Stimulated activated CD8-positive, alpha-beta memory T cell treated with anti-CD3 and anti-CD28 coated beads, Interleukin-12 subunit alpha, Interleukin-12 subunit beta, amount 100 ng/mL, for 24 hours (primary cell): Measurements from ENCODE around the gene MBLAC1.
A peak's percentile ranks its signal among the peaks of the same experiment; 100 is the strongest.

ENCODE experiments used
- DNase-seq: peaks from one replicate; pipeline ENCODE4 v3.0.0-alpha.2; 2020; ENCODE audit errors: extremely low read depth

The MBLAC1 gene

DNA sequence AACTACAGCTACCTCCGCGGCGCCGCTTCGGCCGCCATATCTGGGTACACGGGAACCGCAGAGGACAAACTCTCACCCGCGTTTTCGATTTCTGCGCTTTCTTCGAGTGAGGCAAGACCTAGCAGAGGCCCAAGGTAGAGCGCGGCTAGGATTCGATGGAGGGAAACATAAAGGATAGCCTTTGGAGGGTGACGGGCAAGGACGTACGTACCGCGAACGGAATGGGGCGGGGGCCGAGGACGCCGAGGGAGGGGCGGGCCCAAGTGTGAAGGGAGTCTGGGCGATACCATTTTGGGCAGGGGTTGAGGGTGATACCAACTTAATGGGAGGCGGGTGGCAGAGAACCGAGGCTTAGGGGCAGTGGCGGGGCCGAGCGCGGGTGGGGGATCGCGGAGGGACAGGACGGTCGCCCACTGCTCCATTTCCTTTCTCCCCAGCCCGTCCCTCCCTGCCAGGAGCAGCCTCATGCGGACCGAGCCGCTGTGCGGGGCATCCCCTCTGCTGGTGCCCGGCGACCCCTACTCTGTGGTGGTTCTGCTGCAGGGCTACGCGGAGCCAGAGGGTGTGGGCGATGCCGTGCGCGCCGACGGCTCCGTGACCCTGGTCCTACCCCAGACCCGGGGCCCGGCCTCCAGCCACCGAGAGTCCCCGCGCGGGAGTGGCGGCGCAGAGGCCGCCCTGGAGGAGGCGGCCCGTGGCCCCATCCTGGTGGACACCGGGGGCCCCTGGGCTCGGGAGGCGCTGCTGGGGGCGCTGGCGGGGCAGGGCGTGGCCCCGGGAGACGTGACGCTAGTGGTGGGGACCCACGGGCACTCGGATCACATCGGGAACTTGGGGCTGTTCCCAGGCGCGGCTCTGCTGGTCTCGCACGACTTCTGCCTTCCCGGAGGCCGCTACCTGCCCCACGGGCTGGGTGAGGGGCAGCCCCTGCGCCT, at the start of gene MBLAC1:
MBLAC1 (plus strand) TSS at position 37 of the 935 bp plus-strand sequence; CDS start at position 466, 429 bp downstream.
- DNase-seq: peak; percentile 73

GRCh38 chr7:100077205-100077604, 49.6 kb upstream of the MBLAC1 start:
- DNase-seq: no peak

DNA sequence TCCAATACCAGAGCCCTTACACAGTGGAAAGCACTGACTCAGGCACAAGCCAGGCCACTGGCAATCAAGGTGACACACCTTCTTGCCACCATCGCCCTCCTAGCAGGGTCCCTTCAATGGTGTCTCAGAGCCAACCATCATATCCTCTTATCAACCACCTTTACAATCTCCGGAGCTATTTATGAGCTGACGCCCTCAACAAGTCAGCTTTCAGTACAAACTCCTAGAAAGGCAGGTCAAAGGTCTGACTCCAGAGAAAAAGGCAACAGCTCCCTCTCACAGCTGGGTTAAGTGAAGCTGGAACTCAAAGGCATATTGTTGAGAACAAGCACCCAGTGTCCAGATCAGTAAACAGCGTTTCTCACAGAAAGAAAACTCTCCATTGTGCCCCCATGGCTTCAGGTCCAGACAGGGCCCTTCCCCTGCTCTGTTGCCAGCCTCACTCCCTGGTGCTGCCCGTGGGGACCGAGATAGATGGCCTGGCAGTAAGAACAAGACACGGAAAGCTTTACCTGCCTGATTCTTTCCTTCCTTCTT, 47.7 kb upstream of the MBLAC1 start:
- DNase-seq: no peak

- DNase-seq: no peak
Measured at GRCh38 chr7:100080907-100081534, 45.7 kb upstream of the MBLAC1 start.

GRCh38 chr7:100081535-100082102, 45.1 kb upstream of the MBLAC1 start, which contains the start of gene ZNF3:
Gene ZNF3, minus strand, starts transcription at chr7:100081723. Its CDS starts 4,366 bp downstream, at chr7:100077357.
- DNase-seq: peak; percentile 92

- DNase-seq: no peak
Measured at GRCh38 chr7:100082978-100083377, 43.8 kb upstream of the MBLAC1 start.

DNA sequence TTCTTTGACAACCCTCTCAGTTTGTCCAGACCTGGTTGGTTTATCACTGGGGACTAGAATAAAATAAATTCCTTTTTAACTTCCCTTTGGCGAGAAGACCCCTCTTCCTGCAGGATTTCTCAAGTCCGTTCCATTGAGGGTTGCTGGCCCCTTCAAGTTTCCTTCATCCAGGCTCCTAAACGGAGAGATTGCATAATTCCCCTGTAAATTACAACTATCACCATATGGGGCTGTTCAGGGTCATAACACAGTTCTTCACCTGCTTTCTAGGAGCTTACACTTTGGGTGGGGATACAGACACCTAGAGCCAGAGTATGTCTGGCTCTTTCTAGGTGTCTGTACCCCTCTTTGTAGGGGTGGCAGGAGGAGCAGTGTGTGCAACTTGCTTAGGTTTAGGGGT, 41.3 kb upstream of the MBLAC1 start:
- no peak for DNase-seq

- DNase-seq: no peak
Measured at GRCh38 chr7:100087055-100087750, 39.6 kb upstream of the MBLAC1 start.

DNA sequence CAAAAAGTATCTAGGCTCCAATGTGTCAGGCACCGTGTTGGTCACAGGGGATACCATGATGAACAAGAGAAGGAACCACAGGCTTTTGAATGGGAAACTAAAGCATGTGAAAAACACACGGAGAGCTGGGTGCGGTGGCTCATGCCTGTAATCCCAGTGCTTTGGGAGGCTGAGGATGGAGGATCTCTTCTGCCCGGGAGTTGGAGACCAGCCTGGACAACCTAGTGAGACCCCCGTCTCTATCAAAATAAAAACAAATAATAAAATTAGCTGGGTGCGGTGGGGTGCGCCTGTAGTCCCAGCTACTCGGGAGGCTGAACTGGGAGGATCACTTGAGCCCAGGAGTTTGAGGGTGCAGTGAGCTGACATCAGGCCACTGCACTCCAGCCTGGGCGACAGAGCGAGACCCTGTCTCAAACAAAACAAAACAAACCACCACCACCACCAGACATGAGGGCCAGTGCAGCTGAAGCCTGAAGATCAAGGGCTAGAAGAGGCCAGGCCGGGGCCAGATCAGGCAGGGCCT, 38.6 kb upstream of the MBLAC1 start:
- no peak for DNase-seq

DNA sequence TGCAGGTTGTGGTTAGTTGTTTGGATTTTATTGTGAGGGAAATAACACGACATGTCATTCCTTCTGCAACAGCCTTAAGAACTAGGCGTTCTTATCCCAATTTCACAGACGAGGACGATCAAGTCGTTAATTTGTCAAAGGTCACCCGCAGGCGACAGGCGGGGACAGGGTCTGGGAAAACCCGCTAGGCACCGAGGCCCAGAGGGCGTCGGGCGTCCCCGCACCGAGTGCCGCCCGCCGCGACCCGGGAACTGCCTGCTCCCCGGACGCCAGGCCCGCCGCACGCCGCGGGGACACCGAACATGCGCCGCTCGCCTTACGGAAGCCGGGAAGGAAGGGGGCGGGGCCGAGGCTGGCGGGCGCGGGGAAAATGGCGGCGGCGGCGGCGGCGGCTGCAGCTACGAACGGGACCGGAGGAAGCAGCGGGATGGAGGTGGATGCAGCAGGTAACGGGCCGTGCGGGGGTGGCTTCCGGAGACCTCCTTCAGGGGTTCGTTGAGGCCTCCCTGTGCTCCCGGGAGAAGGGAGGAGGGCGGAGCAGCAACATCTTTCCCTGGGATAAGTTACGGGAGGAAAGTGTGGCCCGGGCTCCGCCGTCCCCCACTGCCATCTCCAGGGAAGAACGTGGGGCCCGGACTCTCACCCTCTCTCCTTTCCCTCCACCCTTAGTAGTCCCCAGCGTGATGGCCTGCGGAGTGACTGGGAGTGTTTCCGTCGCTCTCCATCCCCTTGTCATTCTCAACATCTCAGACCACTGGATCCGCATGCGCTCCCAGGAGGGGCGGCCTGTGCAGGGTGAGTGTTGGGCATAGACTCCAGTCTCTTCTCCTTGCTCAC, 37.9 kb upstream of the MBLAC1 start, which contains the start of gene COPS6:
COPS6 (plus strand) TSS at position 349 of the 837 bp plus-strand sequence; CDS start at position 371, 22 bp downstream.
- DNase-seq: peak; percentile 63

DNA sequence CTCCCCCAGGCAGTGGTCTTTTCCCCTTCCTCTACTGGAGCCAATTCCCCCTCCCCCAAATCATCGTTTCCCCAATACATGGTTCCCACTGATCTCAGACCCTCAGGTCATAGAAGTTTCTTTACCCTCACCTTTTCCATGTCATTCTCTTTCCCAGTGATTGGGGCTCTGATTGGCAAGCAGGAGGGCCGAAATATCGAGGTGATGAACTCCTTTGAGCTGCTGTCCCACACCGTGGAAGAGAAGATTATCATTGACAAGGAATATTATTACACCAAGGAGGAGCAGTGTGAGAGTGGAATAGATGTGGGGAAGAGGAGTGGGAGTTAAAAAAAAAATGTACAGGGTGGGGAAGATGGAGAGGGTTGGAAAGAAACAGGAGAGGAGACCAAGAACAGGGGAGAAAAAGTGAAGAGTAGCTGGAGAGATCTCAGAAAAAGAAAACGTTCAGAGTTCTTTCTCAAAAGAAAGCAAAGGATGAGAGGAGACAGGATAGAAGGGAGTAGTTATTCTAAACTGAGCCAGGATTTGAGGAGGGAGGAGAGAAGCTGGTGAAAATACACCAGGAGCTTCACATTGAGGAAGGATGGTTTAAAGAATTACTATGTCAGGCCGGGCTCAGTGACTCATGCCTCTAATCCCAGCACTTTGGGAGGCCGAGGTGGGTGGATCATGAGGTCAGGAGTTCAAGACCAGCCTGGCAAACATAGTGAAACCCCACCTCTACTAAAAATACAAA, 37.1 kb upstream of the MBLAC1 start:
- no peak for DNase-seq

DNA sequence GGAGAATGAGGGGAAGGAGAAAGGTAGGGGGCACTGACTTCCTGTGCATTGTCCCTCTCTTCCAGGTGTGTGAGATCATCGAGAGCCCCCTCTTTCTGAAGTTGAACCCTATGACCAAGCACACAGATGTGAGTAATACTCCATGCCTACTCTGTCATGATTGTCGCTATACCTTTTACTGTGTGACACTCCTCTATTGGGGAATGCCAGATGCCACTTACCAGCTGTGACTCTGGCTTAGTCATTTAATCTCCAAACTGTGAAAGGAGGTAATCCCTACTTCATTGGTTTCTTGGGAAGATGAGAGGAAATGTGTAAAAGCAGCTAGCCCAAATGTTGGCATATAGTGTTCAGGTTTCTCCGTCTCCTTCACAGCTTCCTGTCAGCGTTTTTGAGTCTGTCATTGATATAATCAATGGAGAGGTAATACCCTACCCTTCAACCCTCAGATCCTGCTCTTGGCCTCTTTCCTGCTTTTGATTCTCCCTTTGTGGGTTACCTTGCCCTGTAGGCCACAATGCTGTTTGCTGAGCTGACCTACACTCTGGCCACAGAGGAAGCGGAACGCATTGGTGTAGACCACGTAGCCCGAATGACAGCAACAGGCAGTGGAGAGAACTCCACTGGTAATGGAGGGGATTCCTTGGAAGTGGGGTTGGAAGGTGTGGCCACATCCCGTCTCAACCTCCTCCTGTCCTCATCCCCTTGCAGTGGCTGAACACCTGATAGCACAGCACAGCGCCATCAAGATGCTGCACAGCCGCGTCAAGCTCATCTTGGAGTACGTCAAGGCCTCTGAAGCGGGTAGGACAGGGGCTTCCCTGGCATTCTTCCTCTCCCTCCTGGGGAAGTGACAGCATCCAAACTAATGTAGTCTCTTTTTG, 36.0 kb upstream of the MBLAC1 start:
- DNase-seq: no peak

DNA sequence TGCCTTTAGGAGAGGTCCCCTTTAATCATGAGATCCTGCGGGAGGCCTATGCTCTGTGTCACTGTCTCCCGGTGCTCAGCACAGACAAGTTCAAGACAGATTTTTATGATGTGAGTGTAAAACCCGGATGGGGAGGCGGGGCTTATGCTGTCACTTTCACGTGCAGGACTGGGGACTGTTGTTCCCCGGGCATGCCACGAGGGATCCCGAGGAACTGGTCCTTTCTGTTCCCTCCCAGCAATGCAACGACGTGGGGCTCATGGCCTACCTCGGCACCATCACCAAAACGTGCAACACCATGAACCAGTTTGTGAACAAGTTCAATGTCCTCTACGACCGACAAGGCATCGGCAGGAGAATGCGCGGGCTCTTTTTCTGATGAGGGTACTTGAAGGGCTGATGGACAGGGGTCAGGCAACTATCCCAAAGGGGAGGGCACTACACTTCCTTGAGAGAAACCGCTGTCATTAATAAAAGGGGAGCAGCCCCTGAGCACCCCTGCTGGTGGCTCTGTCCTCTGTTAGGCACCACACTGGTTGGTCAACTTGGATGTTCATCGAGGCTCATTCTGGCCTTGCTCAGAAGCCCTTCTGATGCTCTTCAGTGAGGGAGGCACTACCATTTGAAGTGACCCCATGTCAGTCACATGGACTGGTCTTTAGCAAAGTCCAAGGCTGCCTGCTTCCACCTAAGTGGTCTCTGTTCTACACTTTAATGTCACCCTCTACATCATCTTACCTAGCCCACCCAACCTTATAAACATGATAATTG, 35.2 kb upstream of the MBLAC1 start:
- no peak for DNase-seq

GRCh38 chr7:100093054-100093453, 33.7 kb upstream of the MBLAC1 start:
- no peak for DNase-seq

GRCh38 chr7:100093498-100093897, 33.3 kb upstream of the MBLAC1 start:
- DNase-seq: no peak

- no peak for DNase-seq
Measured at GRCh38 chr7:100093925-100094486, 32.8 kb upstream of the MBLAC1 start.

GRCh38 chr7:100095289-100095688, 31.5 kb upstream of the MBLAC1 start:
- DNase-seq: no peak

- no peak for DNase-seq
Measured at GRCh38 chr7:100095704-100096103, 31.1 kb upstream of the MBLAC1 start.
